HG02981 (cell line): ENCODE data around the gene CYP27B1.

Experiments
- ATAC-seq: cut with Tn5 transposase; IDR thresholded peaks from one replicate; pipeline ENCODE4 v1.9.1; 2021; ENCODE audit warnings: mild to moderate bottlenecking, moderate library complexity; ENCODE audit not compliant: unreplicated experiment

CYP27B1 gene

DNA sequence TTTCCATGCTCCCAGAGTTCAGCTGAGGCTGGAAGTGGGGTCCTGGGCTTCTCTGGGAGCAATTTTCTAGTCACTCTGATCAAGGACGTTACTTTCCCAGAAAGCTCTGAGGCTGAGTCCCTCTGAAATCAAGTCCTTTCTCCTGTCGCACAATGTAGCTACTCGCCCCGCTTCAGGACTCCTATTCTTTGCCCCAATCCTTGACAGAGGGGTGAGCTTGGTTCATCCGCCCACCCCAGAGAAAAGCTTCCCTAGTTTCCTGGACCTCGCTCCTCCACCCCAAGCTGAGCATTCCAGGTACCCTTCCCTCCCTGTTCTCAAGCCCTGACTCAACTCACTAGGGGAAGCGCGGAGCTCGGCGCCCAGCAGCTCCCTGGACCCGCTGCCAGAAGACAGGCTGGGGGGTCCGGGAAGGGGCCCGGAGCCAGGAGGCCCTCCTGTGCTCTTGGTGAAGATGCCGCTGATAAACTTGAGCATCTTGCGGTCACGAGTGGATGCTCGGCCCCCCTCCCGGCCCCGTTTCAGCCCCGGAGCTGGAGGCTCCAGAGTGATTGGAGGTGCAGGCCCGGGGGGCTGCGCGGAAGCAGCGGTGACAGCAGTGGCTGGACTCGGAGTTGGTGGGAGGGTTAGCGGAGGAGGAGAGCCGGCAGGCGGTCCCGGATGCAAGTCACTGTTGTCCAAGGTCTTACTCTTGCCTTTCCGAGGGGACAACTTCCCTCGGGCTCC is 30.0 kb downstream of the CYP27B1 start:
- ATAC-seq: no peak

DNA sequence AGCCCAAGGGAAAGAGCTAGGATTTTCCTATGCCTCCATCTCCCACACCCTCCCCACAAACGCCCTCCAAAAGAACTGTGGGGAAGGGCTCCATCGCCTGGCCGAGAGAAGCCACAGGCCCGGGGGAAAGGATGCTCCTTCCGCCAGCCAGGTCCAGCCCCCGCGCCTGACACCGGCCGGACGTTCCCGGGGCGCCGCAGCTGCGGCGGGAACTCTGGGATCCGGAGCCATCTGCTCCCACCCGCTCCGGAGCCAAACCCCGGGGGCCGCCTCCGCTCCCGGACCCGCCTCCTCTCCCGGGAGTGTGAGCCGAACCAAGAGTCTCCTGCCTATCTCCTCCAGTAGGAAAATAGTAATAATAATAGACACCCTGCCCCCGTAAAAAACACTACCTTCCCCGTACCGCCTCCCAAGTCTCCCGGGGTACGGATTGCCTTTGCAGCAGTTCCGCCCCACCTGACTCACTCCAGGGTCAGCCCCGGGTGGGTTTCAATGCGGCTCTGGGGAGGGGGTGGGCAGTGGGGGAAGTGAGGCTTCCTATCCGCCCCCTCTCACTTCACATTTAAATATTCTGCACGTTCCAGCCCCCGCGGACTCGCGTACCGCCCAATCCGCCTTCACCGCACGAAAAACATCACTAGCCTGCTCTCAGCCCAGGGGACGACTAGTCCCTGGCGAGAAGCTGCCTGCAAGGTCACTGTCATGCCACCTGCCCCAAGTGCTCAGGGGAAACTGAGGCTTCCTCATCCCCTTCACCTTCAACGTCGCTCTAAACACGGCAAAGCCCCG is 30.7 kb downstream of the CYP27B1 start:
- no peak for ATAC-seq

DNA sequence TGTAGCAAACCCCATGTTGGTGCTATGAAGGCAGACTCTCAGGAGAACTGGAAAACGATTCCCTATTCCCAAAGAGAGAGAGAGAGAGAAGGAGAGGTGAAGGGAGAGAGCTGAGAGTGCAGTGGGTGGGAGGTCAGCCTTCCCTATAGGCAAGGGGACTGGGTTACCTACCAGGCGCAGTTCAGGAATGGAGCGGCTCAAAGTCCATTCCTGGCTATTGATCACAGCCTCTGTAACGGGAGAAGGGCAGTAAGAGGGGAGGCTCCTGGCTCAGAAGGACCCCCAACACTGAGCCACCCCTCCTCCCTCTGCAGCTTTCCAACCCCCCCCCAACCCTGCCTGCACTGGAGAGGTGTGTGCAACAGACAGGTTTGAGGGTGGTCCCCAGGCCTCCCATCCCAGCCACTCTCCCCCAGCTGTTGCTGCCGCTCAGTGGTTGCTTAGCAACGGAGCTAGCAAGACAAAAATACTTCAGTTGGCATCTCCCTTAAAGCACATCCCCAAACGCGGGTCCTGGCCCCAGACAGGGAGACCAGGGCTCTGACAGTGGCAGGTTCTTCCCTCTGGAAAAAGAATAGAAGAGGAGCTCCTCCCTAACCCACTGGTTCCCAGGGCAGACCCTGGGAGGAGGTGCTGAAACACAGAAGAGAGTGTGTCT is 31.6 kb downstream of the CYP27B1 start:
- ATAC-seq: no peak

DNA sequence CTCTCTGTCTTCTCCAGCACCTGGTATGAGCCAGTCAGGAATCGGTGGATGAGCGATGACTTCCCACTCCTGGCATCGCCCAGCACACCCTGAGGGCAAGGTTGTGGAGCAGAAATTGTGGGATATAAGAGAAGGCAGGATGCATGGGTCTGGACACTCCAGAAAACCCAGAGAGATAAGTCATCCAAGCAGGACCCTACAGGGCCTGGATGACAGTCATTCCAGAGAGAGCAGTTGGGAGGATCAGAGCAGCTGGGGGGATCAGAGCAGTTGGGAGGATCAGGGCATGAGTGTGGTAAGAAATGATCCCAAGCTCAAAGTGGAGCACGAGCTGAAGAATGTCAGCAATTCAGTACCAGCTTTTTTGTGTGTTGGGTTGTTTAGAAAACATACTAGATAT is 32.3 kb downstream of the CYP27B1 start:
- ATAC-seq: no peak

DNA sequence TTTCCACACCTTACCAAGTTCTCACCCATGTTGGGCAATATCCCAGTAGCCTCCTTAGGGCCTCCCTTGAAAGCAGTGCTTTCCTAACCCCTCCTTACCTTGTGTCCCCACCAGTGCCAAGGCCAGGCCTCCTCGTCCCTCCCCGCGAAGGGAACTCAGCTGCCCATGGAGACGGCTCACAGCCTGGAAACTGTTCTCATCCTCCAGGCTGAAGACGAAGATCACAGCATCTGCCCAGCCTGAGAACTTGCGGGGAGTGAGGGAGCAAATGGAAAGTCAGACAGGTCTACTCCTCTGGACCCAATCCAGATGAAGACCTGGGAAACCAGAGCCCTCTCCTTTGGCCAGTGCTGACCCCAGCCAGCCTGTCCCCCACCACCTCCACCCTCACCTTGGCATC is 33.0 kb downstream of the CYP27B1 start:
- no peak for ATAC-seq

DNA sequence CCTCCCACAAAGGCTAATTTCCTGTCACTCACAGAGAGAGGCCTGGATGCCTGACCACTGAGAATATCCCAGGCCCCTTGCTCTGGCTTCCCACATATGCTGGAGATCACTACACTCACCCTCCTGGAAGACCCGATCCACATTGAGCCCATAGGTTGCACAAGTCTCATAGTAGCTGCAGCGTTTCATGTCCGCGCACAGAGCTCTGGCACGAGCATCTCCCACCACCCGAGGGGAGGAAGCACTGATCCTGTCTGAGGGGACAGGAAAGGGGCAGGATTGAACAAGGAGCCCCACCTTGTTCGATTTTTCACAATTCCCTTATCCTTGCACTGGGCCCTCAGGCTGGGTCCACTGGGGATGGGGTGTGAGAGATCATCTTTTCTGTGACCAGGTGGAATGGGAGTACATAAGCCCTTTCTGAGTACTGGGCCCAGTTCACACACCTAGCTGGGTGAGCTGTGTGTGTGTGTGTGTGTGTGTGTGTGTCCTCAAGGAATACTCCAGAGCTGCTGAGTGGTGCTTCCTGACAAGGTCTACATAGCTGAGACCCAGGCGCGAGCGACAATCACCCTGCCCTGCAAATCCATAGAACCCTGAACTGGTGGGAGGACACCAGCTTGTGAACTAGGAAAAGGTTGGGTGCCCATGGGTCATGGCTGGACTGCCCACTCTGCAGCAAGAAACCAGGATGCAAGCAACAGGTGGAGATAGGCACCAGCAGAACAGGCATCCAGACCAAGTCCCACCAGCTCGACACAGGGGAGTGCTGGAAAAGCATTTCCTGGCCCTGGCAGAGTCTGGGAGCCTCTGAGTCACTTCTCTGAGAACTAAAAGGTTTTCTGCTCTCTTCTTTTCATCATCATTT is 33.9 kb downstream of the CYP27B1 start:
- no peak for ATAC-seq

DNA sequence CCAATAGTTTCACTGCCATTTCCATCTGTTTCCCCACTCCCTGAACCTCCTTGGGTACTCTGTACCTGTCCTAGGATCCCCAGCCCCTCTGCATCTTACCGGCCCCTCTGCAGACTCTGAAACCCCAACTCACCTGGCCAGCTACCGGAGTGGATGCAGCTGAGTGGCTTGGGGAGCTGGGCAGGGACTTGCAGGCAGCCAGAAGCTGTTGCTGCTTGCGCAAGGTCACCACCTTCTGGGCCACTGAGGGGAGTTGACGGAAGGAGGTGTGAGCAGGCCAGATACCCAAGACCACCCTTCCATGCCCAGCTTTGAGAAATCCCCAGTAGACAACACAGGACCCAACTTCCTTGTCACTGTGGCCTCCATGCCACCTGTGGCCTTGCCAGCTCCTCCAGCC is 34.6 kb downstream of the CYP27B1 start:
- no peak for ATAC-seq

DNA sequence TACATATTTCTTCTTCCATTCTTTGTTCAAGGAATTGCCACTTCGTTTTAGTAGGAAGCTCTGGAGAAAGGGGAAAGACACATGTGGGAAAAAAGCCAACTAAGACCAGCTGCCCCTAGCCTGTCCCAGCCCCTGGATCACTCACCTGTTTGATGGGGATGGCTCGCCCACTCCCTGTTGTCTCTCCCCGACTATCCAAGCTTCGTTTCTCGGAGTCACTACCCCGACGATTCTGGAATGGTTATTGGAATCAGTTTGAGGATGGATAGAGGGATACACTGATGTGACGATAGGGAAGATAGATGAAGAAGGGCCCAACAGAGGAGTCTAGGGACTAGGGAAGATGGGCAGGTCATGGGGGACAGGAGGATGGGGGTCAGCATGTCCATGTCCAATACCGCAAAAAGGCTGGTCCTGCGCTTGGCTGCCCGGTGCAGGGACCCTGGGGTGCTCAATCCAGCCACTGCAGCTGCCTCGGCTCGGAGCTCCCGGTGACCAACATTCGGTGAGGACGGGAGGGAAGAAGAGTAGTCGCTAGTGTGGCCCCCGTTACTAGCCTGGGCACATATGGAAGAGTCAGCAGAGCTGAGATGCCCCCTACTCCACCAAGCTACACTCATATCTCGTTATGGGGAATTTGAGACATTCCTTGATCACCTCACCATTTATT is 35.3 kb downstream of the CYP27B1 start:
- no peak for ATAC-seq

DNA sequence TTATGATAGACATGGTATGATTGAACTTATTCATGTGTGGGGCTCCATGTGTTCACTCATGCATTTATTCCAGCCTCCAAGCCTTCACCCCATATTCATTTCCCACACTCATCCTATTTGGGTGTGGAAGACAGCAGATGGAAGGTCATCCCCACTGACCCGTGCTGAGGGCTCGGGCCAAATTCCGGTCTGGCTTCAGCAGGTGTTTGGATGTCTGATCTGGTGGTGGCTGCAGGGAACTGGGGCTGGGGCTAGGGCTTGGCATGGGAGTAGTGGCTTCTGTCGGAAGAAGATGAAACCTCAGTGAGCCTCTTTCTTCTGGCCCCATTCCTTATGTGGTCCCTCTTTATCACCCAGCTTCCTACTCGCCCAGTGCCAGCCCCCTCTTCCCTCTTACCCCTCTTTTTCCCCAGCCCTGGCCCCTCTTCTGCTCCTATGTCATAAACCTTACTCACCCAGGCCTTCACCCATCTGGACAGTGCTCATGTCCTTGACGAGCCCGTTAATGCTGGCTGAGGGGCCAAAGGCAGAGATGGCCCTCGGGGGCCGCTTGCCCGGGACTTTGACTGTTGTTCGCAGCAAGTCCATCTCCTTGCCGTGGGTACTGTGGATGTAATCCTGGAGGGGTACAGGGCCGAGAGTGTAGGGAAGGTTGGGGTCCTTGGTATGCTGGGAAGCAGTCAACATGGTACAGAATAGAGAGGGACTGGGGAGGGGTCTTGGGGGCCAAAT is 36.4 kb downstream of the CYP27B1 start:
- no peak for ATAC-seq

DNA sequence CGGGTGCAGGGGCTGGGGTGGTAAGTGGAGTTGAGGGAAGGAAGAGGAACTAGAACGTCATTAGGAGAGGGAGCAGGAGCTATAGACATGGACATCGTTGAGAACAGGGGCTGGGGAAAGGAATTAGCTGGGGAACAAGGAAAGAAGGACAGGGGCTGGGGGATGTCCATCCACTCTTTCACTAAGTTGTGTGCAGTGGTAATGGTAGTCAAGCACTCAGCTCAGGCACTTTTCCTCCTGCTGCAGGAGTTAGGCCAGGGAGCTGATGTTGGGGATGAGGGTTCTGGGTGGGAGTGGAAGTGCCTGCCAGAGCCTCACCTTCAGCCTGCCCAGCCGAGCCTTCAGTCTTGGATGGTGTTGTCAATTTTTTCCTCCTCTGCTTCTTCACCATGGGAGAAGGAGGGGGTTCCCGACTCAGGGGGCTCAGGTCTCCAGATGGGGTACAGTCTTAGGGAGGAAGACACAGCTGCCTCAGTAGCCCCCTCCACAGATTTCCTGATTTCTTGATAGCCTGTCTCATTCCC is 37.5 kb downstream of the CYP27B1 start:
- ATAC-seq: no peak

DNA sequence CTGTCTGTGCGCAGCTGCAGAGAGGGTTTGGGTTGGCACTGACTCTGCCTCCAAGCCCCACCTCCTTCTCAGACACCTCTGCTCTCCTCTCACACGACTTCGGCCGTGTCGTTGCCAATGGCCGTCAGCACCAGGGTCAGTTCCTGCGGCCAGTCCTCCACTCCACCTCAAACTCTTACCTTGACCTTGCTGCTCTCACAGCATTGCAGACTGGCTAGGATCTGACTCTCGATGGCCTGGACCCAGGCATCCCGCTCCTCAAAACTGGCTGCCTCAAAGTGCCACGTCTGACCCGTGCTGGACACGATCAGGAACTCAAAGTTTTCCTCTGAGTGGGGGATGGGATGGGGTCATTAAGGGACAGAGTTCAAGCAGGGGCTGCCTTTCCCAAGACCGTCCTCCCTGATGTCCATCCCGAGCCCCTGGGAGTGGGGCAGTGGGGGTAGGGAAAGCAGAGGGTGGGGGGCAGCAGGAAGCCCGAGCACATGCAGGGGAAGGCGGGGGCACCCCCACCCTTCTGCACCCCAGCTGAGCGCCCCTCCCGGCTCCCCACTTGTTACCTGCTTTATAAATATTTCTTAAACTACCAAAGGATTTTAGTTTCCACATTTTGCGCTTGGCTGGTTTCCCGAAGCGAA is 39.0 kb downstream of the CYP27B1 start:
- ATAC-seq: no peak

DNA sequence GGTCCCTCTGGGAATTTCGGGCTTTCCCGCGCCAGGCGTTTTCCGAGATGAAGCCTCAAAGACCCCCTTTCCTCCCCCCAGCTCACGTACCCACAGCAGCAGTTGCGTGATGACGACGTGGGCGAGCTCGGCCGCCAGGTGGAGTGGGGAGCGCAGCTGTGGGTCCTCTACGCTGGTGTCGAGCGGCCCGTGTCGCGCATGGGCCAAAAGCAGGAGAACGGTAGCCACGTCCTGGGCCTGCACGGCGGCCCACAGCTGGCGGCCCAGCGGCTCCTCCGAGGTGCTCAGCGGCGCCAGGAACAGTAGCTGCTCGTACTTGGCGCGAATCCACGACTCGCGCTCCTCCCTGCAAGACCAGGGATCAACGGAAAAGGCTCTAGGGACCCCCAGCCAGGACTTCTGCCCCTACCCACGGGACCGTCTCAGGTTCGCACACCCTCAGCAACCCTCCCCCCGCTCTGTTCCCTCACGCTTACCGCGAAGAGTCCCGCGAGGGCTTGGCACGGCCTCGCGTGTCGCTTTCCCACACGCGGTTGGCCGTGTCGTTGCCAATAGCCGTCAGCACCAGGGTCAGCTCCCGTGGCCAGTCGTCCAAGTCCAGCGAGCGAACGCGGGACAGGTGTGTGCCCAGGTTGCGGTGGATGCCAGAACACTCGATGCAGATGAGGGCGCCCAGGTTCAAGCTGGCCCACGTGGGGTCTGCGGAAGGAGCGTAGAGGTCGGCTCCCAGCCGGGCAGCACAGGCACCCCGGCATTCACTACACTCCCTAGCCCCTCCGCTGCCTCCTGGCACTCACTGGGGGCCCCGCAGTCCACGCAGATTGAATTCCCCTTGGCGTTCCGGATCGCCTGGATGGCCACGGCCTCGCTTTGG is 39.8 kb downstream of the CYP27B1 start:
- no peak for ATAC-seq

DNA sequence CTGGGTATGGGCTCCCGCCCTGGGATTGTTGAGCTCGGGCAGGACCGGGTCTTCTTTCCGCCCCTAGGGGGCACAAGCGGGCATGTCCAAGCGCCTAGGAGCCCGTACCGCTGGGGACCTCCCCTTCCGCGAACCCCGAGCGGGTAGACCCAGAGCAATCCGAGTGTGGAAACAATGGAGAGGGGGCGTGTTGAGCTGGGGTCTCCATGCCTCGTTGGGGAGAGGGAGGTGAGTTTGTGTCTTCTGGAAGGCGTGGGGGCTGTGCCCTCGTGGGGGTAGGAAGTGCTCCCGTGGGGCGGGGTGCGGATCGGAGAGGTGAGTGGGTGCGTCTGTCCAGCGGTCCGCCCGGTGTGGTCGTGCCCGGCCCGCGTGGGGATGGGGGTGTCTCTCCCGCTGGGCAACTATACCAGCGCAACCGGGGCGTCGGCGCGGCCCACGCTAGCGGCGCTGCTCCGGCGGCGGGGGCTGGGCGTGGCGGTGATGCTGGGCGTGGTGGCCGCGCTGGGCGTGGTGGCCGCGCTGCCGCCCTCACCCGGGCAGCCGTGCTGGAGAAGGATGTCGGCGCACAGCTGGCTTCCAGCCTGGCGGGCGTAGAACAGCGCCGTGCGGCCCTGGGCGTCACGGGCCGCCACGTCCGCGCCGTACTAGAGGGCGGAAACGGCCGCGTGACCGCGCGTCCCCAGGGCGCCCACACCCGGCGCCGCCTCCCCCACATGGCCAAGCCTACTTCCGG is 40.6 kb downstream of the CYP27B1 start:
- peak; percentile 46 for ATAC-seq

DNA sequence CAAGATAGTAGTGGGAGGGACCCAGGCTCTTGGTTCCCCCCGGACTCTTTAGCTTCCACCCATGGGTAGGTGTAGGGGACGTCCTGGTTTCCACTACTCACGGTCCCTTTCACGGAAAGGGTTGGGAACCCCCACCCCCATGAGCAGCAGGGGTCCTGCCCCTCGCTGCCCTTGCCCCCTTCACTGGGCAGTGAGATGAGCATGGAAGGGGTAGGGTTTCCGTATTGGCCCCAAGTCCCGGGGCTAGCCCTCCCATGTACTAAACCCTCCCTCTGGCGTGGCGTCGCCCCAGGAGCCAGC is 41.1 kb downstream of the CYP27B1 start:
- no peak for ATAC-seq

DNA sequence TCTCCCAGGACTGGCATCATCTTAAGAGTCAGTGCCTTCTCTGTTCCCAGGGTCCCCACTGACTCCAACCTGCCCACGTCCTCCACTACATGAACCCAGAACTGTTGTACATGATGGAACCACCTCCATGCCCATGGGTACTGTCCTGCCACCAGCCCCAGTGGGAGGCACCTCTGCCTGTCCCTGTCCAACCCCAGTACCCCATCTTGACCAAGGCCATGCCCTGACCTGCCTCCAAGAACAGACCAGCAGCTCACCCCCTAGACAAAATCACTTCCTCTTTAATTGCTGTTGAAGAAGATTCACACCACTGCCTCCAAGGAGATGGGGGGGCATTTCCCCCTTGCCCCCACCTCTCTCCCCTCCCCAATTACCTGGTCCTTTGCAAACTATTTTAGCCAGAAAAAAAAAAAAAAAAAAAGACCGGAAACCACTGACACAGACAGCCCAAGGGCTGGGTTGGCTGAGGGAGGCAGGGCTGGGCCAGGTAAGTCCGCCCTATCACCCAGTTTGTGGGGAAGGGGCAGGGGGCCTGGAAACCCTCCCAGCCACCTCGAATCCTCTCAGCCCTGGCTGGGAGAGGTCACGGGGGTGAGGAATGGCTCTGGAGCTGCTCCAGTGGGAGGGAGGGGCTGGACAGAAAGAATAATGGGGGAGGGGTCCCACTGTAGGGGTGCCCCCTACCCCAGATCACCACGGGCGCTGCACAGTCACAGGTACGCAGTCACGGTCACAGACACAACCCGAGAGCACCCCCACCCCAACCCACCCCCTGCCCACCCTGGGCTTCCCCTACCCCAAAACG is 41.7 kb downstream of the CYP27B1 start:
- no peak for ATAC-seq

DNA sequence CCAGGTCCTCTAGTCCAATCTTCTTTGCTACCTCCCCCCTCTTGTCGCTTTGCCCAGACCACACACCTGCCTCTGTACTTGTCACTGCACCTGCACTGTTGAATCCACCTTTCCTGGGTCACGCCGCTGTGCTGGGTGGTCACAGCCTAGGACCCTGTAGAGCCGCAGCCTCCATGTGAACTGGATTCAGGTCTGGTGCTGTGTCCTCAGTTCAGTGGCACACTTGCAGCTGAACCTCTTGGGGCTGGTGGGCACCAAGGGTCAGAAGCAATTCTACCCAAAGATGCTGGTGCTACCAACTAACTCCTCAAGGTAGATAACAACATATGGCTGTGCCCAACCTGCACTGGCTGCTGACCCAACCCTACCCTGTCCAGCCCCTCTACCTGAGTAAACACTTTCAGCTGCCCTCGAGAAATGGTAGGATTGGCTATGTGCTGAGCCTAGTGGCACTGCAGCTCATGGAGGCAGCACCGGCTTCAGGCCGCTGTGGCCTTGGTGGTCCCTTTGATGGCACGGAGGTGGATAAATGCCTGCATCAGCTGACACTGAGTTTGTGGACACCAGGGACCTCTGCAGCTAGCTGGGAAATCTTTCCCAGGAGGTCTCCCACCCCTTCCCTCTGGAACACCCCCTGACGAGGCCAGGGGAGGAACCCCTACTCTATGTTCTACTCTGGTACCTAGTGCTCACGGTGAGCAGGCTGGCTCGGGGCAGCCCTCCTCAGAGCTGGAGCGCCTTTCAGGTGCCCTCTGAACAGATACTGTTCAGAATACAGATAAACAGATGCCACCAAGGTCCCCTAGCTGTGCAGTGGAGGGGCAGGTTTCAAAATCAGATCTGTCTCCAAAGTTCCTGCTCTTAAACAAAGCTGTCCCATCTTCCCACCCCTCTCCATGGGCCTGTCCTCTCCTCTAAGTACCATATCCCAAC is 42.6 kb downstream of the CYP27B1 start:
- no peak for ATAC-seq
